Measurements from ENCODE around the gene FJX1. TPM values are rescaled to one million over a fixed set of nuclear protein-coding genes. Genes with fewer than 3 reads are reported as not detected.
"Not testable (repeated sequence)": the region's sequence is repeated elsewhere in the genome, so short reads cannot be mapped to it uniquely, and the experiment has no call there.

FJX1 gene
- total and polyA plus RNA-seq, 5 donors from 2014 or later, result not detected

DNA sequence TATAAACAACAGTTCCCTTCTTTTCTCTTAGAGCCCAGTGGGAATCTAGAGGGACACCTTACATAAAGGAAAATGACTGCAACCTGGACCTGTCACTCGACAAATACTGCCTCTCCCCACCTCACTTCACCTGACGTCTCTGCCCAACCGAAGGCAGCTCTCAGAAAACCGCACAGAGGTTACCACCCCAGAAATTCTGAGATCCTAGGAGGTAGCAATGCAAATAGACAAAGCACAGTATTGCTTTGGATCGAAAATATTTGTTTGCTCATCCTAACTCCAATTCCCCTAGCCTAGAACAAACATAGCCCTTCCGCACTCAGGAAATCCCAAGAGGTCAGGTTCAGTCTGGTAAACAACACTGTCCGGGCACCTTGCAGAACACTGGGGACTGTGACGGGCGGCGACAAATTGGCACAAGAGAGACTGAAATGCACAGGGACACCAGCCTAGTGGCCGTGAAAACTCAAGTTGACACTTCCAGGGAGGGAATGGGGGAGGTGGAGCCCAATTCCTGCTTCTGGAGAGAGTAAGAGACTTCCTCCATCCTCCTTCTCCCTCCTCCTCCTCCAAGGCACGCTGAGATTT is 43.9 kb downstream of the FJX1 start:
- H3K27me3 ChIP-seq (ENCODE audit: control insufficient read depth, insufficient read depth, low read length), result peaks cover 5% of the 10 kb centered on the region
- H3K4me1 Mint-ChIP-seq, result peaks cover 17 to 49% (median 31%) of the 10 kb centered on the region in 4 donors
- H3K27ac Mint-ChIP-seq, result peak overlapping the region; percentile 94 to 99 (median 95)
- peaks cover 4% of the 10 kb centered on the region for H3K36me3 ChIP-seq (ENCODE audit: control insufficient read depth, insufficient read depth, low read length)
- H3K4me3 ChIP-seq (ENCODE audit: low read depth, low read length), result peak overlapping the region; percentile 92
- H3K9me3 ChIP-seq (ENCODE audit: control insufficient read depth in 2 of 2, low read length in 2 of 2), result peaks cover 22 to 25% of the 10 kb centered on the region in 2 experiments
- H3K4me1 ChIP-seq (ENCODE audit: control insufficient read depth, insufficient read depth, low read length, poor library complexity, severe bottlenecking), result peaks cover 24% of the 10 kb centered on the region
- ATAC-seq (ENCODE audit: low read depth in 2 of 2), result peak in 1 of 2 donors; percentile 20
- peaks cover 4% of the 10 kb centered on the region for H3K27me3 Mint-ChIP-seq
- peaks cover 4 to 31% (median 20%) of the 10 kb centered on the region in 7 donors for H3K9me3 Mint-ChIP-seq
- H3K36me3 Mint-ChIP-seq, result peaks cover 19% of the 10 kb centered on the region
- H3K27ac ChIP-seq (ENCODE audit: insufficient read depth, low read length, poor library complexity, severe bottlenecking), result peak overlapping the region; percentile 73
- peak overlapping the region; percentile 90 to 98 (median 95) for H3K4me3 Mint-ChIP-seq
- DNase-seq, result peak in 1 of 3 donors; percentile 48

DNA sequence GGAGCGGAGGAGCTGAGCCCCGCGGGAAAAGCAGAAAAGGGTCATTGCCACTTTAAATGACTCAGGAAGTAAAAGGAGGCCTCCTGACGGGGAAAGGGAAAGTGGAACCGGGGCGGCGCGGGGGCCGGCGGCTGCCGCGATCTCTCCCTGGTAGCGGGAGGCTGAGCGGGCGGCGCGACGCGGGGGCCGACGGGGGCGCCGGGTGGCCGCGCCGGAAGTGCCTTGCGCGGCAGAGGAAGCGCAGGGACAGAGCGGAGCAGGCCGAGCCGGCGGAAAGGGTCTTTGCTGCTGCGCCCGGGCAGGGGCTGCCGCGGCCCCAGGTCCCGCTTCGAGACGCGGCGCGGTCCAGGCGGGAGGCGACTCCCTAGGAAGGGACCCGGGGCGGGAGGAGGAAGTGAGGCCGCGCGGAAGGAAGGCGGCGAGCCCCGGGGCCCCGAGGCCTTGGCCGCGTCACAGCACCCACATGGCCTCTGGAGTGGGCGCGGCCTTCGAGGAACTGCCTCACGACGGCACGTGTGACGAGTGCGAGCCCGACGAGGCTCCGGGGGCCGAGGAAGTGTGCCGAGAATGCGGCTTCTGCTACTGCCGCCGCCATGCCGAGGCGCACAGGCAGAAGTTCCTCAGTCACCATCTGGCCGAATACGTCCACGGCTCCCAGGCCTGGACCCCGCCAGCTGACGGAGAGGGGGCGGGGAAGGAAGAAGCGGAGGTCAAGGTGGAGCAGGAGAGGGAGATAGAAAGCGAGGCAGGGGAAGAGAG is 44.6 kb downstream of the FJX1 start, which contains the start of gene TRIM44:
TSS of gene TRIM44 (plus strand) at position 127 of the 759 bp plus-strand sequence. CDS start at position 464, 337 bp downstream.
- Mint-ChIP-seq H3K9me3 (peaks cover 3 to 32% (median 19%) of the 10 kb centered on the region in 7 donors), H3K36me3 (peaks cover 21% of the 10 kb centered on the region), H3K27ac (peak within 1 kb of the TSS; percentile 94 to 99 (median 96)), H3K27me3 (peaks cover 4% of the 10 kb centered on the region), H3K4me3 (peak within 1 kb of the TSS; percentile 90 to 98 (median 95)), H3K4me1 (peaks cover 17 to 53% (median 32%) of the 10 kb centered on the region in 4 donors)
- DNase-seq (peak; percentile 67 to 89 (median 81)), ATAC-seq (ENCODE audit: low read depth in 2 of 2) (peak; percentile 83)
- Histone ChIP-seq H3K4me3 (ENCODE audit: low read depth, low read length) (peak within 1 kb of the TSS; percentile 92), H3K27me3 (ENCODE audit: control insufficient read depth, insufficient read depth, low read length) (peaks cover 4% of the 10 kb centered on the region), H3K36me3 (ENCODE audit: control insufficient read depth, insufficient read depth, low read length) (peaks cover 8% of the 10 kb centered on the region), H3K4me1 (ENCODE audit: control insufficient read depth, insufficient read depth, low read length, poor library complexity, severe bottlenecking) (peaks cover 26% of the 10 kb centered on the region), H3K27ac (ENCODE audit: insufficient read depth, low read length, poor library complexity, severe bottlenecking) (peak within 1 kb of the TSS; percentile 73), H3K9me3 (ENCODE audit: control insufficient read depth in 2 of 2, low read length in 2 of 2) (peaks cover 23 to 25% of the 10 kb centered on the region in 2 experiments)

DNA sequence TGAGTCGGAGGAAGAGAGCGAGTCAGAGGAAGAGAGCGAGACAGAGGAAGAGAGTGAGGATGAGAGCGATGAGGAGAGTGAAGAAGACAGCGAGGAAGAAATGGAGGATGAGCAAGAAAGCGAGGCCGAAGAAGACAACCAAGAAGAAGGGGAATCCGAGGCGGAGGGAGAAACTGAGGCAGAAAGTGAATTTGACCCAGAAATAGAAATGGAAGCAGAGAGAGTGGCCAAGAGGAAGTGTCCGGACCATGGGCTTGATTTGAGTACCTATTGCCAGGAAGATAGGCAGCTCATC is 45.1 kb downstream of the FJX1 start:
- Mint-ChIP-seq H3K9me3 (peaks cover 4 to 34% (median 21%) of the 10 kb centered on the region in 7 donors), H3K27me3 (peaks cover 4% of the 10 kb centered on the region), H3K4me3 (peak overlapping the region; percentile 90 to 98 (median 95)), H3K36me3 (peaks cover 27% of the 10 kb centered on the region), H3K4me1 (peaks cover 17 to 57% (median 33%) of the 10 kb centered on the region in 4 donors), H3K27ac (peak overlapping the region; percentile 94 to 99 (median 96))
- Histone ChIP-seq H3K9me3 (ENCODE audit: control insufficient read depth in 2 of 2, low read length in 2 of 2) (peaks cover 23 to 25% of the 10 kb centered on the region in 2 experiments), H3K27ac (ENCODE audit: insufficient read depth, low read length, poor library complexity, severe bottlenecking) (peak overlapping the region; percentile 73), H3K36me3 (ENCODE audit: control insufficient read depth, insufficient read depth, low read length) (peaks cover 8% of the 10 kb centered on the region), H3K4me3 (ENCODE audit: low read depth, low read length) (peak overlapping the region; percentile 60), H3K27me3 (ENCODE audit: control insufficient read depth, insufficient read depth, low read length) (no peaks in the 10 kb centered on the region), H3K4me1 (ENCODE audit: control insufficient read depth, insufficient read depth, low read length, poor library complexity, severe bottlenecking) (peaks cover 26% of the 10 kb centered on the region)
- no peak for DNase-seq
- no peak for ATAC-seq (ENCODE audit: low read depth in 2 of 2)

DNA sequence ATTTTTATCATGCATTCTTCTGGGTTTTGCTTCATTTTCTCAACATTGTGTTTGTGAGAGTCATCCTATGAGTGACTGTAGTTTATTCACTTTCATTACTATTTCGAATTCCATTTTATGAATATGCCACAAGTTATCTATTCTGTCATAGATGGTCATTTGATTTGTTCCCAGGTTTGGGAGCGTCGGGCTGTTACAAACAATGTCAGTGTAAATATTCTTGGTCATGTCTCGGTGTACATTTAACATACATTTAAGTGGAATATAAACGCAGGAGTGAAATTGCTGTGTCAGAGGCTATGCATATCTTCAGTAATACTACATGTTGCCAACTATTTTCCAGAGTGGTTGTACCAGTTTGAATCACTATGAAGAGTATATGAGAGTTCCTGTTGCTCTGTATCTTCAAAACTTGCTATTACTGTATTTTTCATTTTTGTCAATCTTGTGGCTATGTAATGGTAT is 46.7 kb downstream of the FJX1 start:
- peaks cover 8% of the 10 kb centered on the region for H3K36me3 ChIP-seq (ENCODE audit: control insufficient read depth, insufficient read depth, low read length)
- peaks cover 26% of the 10 kb centered on the region for H3K4me1 ChIP-seq (ENCODE audit: control insufficient read depth, insufficient read depth, low read length, poor library complexity, severe bottlenecking)
- no peak overlapping the region for H3K27ac ChIP-seq (ENCODE audit: insufficient read depth, low read length, poor library complexity, severe bottlenecking)
- no peak overlapping the region for H3K27ac Mint-ChIP-seq
- DNase-seq, result peak in 1 of 3 donors; percentile 16
- H3K27me3 ChIP-seq (ENCODE audit: control insufficient read depth, insufficient read depth, low read length), result no peaks in the 10 kb centered on the region
- peak overlapping the region; percentile 60 for H3K4me3 ChIP-seq (ENCODE audit: low read depth, low read length)
- H3K4me1 Mint-ChIP-seq, result peaks cover 17 to 67% (median 35%) of the 10 kb centered on the region in 4 donors
- no peaks in the 10 kb centered on the region for H3K27me3 Mint-ChIP-seq
- H3K36me3 Mint-ChIP-seq, result peaks cover 33% of the 10 kb centered on the region
- H3K9me3 ChIP-seq (ENCODE audit: control insufficient read depth in 2 of 2, low read length in 2 of 2), result peaks cover 23 to 25% of the 10 kb centered on the region in 2 experiments
- no peak for ATAC-seq (ENCODE audit: low read depth in 2 of 2)
- H3K4me3 Mint-ChIP-seq, result peak overlapping the region; percentile 90 to 98 (median 95)
- H3K9me3 Mint-ChIP-seq, result peaks cover 4 to 35% (median 21%) of the 10 kb centered on the region in 7 donors

DNA sequence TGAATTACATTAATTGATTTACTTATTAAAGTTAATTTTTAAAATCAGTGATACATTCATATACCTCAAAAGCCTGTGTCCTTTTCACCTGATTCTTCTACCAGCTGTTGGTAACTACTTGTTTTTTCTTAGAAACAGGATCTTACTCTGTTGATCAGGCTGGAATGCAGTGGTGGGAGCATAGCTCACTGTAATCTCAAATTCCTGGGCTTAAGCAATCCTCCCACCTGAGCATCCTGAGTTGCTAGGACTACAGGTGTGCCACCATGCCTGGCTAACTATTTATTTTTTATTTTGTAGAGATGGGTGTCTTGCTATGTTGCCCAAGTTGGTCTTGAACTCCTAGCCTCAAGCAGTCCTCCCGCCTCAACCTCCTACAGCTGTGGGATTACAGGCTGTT is 49.0 kb downstream of the FJX1 start:
- Mint-ChIP-seq H3K36me3 (peaks cover 36% of the 10 kb centered on the region), H3K4me1 (peaks cover 29 to 78% (median 39%) of the 10 kb centered on the region in 4 donors), H3K27me3 (no peaks in the 10 kb centered on the region), H3K4me3 (no peak overlapping the region), H3K9me3 (peaks cover 4 to 35% (median 21%) of the 10 kb centered on the region in 7 donors), H3K27ac (no peak overlapping the region)
- no peak for DNase-seq
- no peak overlapping the region for H3K4me3 ChIP-seq (ENCODE audit: low read depth, low read length)
- H3K9me3 ChIP-seq (ENCODE audit: control insufficient read depth in 2 of 2, low read length in 2 of 2), result peaks cover 23 to 25% of the 10 kb centered on the region in 2 experiments
- peaks cover 8% of the 10 kb centered on the region for H3K36me3 ChIP-seq (ENCODE audit: control insufficient read depth, insufficient read depth, low read length)
- H3K27ac ChIP-seq (ENCODE audit: insufficient read depth, low read length, poor library complexity, severe bottlenecking), result no peak overlapping the region
- no peaks in the 10 kb centered on the region for H3K27me3 ChIP-seq (ENCODE audit: control insufficient read depth, insufficient read depth, low read length)
- H3K4me1 ChIP-seq (ENCODE audit: control insufficient read depth, insufficient read depth, low read length, poor library complexity, severe bottlenecking), result peaks cover 19% of the 10 kb centered on the region
- ATAC-seq (ENCODE audit: low read depth in 2 of 2), result no peak

DNA sequence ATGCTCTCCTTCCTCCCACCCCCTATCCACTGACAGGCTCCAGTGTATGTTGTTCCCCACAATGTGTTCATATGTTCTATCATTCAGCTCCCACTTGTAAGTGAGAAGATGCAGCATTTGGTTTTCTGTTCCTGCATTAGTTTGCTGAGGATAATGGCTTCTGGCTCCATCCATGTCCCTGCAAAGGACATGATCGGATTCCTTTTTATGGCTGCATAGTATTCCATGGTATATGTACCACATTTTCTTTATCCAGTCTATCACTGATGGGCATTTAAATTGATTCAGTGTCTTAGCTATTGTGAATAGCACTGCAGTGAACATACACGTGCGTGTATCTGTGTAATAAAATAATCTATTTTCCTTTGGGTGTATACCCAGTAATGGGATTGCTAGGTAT is 50.1 kb downstream of the FJX1 start:
- H3K9me3 Mint-ChIP-seq, result peaks cover 4 to 31% (median 18%) of the 10 kb centered on the region in 7 donors
- H3K4me1 Mint-ChIP-seq, result peaks cover 32 to 81% (median 44%) of the 10 kb centered on the region in 4 donors
- not testable (repeated sequence) for H3K27me3 Mint-ChIP-seq; H3K36me3 ChIP-seq (ENCODE audit: control insufficient read depth, insufficient read depth, low read length); H3K27ac ChIP-seq (ENCODE audit: insufficient read depth, low read length, poor library complexity, severe bottlenecking); H3K4me3 ChIP-seq (ENCODE audit: low read depth, low read length); DNase-seq; H3K4me3 Mint-ChIP-seq; ATAC-seq (ENCODE audit: low read depth in 2 of 2); H3K27ac Mint-ChIP-seq; H3K27me3 ChIP-seq (ENCODE audit: control insufficient read depth, insufficient read depth, low read length)
- Histone ChIP-seq H3K4me1 (ENCODE audit: control insufficient read depth, insufficient read depth, low read length, poor library complexity, severe bottlenecking) (peaks cover 13% of the 10 kb centered on the region), H3K9me3 (ENCODE audit: control insufficient read depth in 2 of 2, low read length in 2 of 2) (peaks cover 23 to 25% of the 10 kb centered on the region in 2 experiments)
- H3K36me3 Mint-ChIP-seq, result peaks cover 32% of the 10 kb centered on the region
